Measurements from ENCODE around the gene HLCS. TPM values are rescaled to one million over a fixed set of nuclear protein-coding genes. Genes with fewer than 3 reads are reported as not detected.

Gene HLCS
- total RNA-seq, 2 donors from 2014 or later, result 40.9 to 41.8 TPM

DNA sequence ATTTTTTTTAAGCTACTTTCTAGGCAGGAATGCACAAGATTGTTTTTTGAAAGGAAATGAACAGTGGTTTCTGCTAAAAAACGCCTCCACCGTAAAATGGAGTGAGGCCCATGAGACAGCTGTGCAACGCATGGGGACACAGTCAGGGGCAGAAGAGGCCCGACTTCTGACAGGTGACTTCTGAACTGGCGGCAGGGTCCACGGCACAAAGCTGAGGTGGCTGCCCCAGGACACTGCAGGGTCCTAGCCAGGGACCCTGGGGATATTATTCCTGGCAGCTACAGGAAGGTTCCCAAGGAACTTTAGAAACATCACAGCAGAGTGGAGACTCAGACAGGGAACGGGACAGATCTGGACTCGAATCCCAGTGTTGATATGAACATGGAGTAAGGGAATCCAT, 192.5 kb downstream of the HLCS start:
- Histone ChIP-seq H3K4me1 (replicated peaks) (peaks cover 6% of the 10 kb centered on the region), H3K27ac (peak overlapping the region in 1 of 2 donors; percentile 48), H3K27me3 (replicated peaks; ENCODE audit: insufficient read depth) (no peaks in the 10 kb centered on the region), H3K4me3 (no peak overlapping the region), H3K36me3 (no peaks in the 10 kb centered on the region), H3K9me3 (no peaks in the 10 kb centered on the region)
- 74% methylated on average over 8 of the region's 8 CpGs for WGBS
- TF ChIP-seq, protein P1, sequence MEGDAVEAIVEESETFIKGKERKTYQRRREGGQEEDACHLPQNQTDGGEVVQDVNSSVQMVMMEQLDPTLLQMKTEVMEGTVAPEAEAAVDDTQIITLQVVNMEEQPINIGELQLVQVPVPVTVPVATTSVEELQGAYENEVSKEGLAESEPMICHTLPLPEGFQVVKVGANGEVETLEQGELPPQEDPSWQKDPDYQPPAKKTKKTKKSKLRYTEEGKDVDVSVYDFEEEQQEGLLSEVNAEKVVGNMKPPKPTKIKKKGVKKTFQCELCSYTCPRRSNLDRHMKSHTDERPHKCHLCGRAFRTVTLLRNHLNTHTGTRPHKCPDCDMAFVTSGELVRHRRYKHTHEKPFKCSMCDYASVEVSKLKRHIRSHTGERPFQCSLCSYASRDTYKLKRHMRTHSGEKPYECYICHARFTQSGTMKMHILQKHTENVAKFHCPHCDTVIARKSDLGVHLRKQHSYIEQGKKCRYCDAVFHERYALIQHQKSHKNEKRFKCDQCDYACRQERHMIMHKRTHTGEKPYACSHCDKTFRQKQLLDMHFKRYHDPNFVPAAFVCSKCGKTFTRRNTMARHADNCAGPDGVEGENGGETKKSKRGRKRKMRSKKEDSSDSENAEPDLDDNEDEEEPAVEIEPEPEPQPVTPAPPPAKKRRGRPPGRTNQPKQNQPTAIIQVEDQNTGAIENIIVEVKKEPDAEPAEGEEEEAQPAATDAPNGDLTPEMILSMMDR (IDR thresholded peaks at IDR 0.05), result no peak
- TF ChIP-seq POLR2A (IDR thresholded peaks at IDR 0.05) (no peak), POLR2AphosphoS5 (IDR thresholded peaks at IDR 0.05) (no peak)
- intact Hi-C loops (cut with DNase I), result no loop called here
- no peak for DNase-seq (ENCODE audit: low spot score)

DNA sequence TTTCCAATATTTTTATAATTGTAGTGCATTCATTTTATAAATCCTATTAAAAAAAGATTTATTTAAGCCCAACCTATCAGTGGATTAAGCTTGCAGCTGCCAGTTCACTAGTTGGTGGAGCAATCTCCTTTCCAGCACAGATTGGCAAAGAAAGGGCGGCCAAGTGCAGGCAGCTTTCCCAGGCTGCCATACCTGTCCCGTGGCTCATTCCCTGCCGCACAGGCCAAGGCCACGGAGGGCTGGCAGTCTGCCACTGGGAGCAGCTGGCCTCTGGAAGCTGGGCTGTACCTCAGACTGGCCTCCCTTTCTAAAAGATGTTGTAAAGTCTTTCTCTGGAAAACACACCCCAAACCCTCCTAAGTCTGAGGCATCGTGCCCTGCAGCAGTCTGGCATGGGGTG, 193.4 kb downstream of the HLCS start:
- DNase-seq (ENCODE audit: low spot score), result peak; percentile 87
- H3K4me1 ChIP-seq (replicated peaks), result peaks cover 11% of the 10 kb centered on the region
- TF ChIP-seq POLR2AphosphoS5 (IDR thresholded peaks at IDR 0.05), result peak; percentile 76
- TF ChIP-seq, protein P1 (IDR thresholded peaks at IDR 0.05), result no peak
- H3K4me3 ChIP-seq, result no peak overlapping the region
- intact Hi-C loops (cut with DNase I), result no loop called here
- no peaks in the 10 kb centered on the region for H3K27me3 ChIP-seq (replicated peaks; ENCODE audit: insufficient read depth)
- peak overlapping the region; percentile 21 to 48 for H3K27ac ChIP-seq
- WGBS, result 5% methylated on average over 5 of the region's 5 CpGs
- no peaks in the 10 kb centered on the region for H3K36me3 ChIP-seq
- H3K9me3 ChIP-seq, result no peaks in the 10 kb centered on the region

DNA sequence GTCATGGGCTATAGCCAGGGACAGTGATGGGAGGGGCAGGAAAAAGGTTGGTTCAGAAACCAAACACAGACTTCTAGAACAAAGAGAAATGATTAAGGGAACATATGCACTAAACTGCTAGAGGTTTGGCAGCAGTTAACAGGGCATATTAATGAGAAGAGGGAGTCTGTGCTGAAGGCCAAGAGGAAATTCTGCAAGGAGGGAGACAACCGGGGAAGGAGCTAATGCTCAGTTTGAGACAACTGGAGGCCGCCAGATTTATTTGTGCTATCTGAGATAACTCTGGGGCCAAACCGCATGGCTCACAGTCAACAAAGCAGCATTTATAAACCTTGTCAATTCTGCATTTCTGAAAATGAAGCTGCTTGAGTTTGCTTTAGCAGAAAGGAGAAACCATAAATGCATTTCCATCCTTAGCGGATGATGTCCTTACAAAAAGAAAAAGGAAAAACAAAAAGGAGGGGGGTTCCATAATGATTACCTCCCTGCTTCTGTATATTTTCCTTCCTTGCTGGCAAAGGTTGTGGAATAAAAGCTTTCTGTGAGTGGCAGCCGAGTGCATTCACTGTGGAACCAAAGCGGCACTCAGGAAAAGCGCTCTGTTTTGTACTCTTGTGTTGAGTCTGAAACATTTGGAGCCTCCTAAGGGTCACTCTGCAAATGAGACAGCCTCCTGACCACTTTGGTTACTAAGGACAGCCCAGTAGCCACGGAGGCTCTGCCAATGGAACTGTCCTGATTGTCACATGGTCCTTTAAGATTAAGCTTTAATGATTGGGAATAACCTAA, 197.2 kb downstream of the HLCS start:
- Histone ChIP-seq H3K36me3 (no peaks in the 10 kb centered on the region), H3K4me3 (no peak overlapping the region), H3K9me3 (no peaks in the 10 kb centered on the region), H3K4me1 (replicated peaks) (peaks cover 11% of the 10 kb centered on the region), H3K27ac (peak overlapping the region; percentile 59 to 74), H3K27me3 (replicated peaks; ENCODE audit: insufficient read depth) (no peaks in the 10 kb centered on the region)
- peak; percentile 60 for DNase-seq (ENCODE audit: low spot score)
- intact Hi-C loops (cut with DNase I), result no loop called here
- TF ChIP-seq, protein P1 (IDR thresholded peaks at IDR 0.05), result no peak
- TF ChIP-seq POLR2AphosphoS5 (IDR thresholded peaks at IDR 0.05) (peak; percentile 65), POLR2A (IDR thresholded peaks at IDR 0.05) (no peak)
- WGBS, result 28% methylated on average over 8 of the region's 8 CpGs

DNA sequence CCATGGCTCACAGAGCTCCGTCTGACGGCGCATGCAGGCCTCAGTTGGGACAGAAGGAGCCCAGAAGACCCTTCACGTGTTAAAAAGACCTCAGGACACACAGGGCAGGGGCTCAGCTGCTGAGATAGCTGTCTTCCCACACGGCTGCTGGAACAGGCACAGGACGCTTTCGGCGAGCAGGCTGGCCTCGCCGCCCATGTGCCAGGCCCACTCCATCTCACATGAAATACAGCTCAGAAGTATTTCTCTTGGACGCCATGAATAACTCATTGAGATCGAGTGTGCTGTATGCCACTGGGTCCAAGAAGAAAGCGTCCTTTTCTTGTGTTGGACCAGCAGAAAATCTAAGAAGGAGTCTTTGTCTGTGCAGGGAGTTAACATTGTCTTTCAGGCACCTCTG, 198.0 kb downstream of the HLCS start:
- Histone ChIP-seq H3K4me3 (no peak overlapping the region), H3K27me3 (replicated peaks; ENCODE audit: insufficient read depth) (no peaks in the 10 kb centered on the region), H3K9me3 (no peaks in the 10 kb centered on the region), H3K36me3 (no peaks in the 10 kb centered on the region), H3K27ac (peak overlapping the region; percentile 59 to 74), H3K4me1 (replicated peaks) (peaks cover 9% of the 10 kb centered on the region)
- TF ChIP-seq POLR2A (IDR thresholded peaks at IDR 0.05) (no peak), POLR2AphosphoS5 (IDR thresholded peaks at IDR 0.05) (no peak)
- TF ChIP-seq, protein P1 (IDR thresholded peaks at IDR 0.05), result no peak
- no peak for DNase-seq (ENCODE audit: low spot score)
- WGBS, result 80% methylated on average over 13 of the region's 13 CpGs
- intact Hi-C loops (cut with DNase I), result no loop called here

DNA sequence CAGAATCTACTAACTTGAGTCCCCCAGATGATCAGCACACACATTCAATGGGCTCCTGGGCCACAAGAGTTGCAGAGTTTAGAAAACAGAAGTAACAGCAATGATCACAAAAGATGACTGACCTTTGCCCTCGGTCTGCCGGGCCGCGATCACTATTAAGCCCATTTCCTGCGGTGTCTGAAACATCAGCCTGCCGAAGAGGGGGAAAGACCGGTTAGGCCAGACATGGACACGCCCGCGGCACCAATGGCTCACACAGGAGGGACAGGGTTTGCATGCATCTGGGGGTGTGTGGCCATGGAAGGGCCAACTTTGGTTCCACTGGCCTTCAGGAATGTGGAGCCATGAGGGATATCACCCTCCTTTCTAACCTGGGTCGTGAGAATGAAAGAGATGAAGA, 199.4 kb downstream of the HLCS start:
- no peak overlapping the region for H3K27ac ChIP-seq
- intact Hi-C loops (cut with DNase I), result no loop called here
- H3K36me3 ChIP-seq, result no peaks in the 10 kb centered on the region
- no peaks in the 10 kb centered on the region for H3K9me3 ChIP-seq
- H3K27me3 ChIP-seq (replicated peaks; ENCODE audit: insufficient read depth), result no peaks in the 10 kb centered on the region
- DNase-seq (ENCODE audit: low spot score), result no peak
- WGBS, result 87% methylated on average over 11 of the region's 11 CpGs
- TF ChIP-seq, protein P1 (IDR thresholded peaks at IDR 0.05), result no peak
- TF ChIP-seq POLR2AphosphoS5 (IDR thresholded peaks at IDR 0.05) (no peak), POLR2A (IDR thresholded peaks at IDR 0.05) (no peak)
- H3K4me3 ChIP-seq, result no peak overlapping the region
- peaks cover 5% of the 10 kb centered on the region for H3K4me1 ChIP-seq (replicated peaks)

All from prostate gland (tissue), 2 donors.